Ecto neural progenitor cell (in vitro differentiated cells): ENCODE results near the gene SYT1.
A peak's percentile ranks its signal among the peaks of the same experiment; 100 is the strongest.
"Not testable (repeated sequence)": the region's sequence is repeated elsewhere in the genome, so short reads cannot be mapped to it uniquely, and the experiment has no call there.

Experiments
- DNase-seq: peaks from one replicate; pipeline ENCODE4 v3.0.0-alpha.2; 2018; ENCODE audit warnings: low spot score

Gene SYT1

GRCh38 chr12:79406993-79407392 is 542.4 kb downstream of the SYT1 start:
- DNase-seq: no peak

- peak; percentile 66 for DNase-seq
These were observed 543.4 kb downstream of the SYT1 start for GRCh38 chr12:79407671-79408622.

GRCh38 chr12:79408689-79409088 is 544.1 kb downstream of the SYT1 start:
- no peak for DNase-seq

- no peak for DNase-seq
These were observed 545.0 kb downstream of the SYT1 start for GRCh38 chr12:79409562-79409961.

DNA sequence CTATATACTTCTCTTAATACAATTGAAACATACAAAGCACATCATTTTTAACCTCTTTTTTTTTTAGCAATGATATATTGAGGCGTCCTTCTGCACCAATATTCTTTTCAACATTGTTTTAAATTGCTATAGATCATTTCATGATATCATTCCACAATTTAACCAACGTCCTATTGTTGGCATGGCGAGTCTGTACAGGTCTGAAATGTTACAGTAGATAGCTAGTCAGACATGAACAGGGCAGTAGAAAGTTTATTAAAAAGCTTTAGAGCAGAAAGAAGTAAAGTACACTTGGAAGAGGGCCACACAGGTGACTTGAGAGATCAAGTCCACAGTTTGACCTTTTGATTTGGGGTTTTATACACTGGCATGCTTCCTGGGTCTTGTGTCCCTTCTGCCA is 547.2 kb downstream of the SYT1 start:
- DNase-seq: no peak

DNA sequence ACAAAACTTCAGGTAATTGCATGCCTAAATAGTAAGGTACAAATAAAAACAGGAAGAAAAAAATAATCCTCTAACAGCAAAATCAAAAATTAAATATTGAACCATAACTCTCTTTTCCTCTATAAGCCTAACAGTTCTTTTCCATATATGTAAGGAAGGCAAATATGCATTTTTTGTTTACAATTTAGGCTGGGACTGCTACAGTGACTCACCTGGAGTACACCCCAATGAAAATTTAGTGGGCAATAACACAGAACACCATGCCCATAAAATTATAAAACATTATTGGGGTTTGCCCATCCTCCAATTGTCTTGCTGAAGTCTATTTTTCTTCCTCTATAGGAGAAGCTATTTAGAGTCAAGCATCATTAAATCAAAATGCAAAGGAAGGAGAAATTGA is 549.2 kb downstream of the SYT1 start:
- DNase-seq: no peak

DNA sequence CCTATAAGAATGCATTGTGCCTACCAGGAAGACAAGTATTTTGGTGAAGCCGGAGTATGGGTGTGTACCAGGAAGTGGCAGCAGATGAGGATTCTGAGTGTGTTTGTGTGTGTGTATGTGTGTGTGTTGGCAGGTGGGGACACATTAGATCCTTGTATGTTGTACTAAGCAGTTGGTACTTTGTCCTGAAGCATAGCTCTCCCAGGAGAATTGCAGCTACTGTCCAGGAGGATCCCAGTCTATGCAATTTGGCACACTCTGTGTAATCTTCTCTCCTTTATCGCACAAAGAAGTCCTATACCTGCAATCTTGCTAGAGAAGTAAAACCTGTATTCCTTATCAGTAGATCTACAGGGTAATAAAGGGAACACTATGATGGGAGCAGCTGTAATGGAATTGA is 549.7 kb downstream of the SYT1 start:
- no peak for DNase-seq

DNA sequence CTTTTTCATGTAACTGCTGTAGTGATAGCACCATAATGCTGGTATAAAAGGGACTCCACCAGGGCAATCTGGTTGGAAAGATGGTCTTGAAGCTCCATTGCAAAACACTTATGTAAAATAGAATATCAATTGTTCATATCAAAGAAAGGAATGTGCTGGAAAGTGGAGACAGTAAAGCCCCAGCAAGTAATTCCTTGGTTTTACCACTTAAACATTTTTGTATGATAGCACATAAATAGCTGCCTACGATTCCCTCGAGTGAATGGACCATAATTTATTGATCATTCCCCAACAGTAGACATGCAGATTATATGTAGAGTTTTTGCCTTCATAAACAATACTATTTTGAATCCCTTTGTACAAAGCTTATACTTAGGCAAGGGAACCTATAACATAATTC is 550.7 kb downstream of the SYT1 start:
- DNase-seq: no peak

DNA sequence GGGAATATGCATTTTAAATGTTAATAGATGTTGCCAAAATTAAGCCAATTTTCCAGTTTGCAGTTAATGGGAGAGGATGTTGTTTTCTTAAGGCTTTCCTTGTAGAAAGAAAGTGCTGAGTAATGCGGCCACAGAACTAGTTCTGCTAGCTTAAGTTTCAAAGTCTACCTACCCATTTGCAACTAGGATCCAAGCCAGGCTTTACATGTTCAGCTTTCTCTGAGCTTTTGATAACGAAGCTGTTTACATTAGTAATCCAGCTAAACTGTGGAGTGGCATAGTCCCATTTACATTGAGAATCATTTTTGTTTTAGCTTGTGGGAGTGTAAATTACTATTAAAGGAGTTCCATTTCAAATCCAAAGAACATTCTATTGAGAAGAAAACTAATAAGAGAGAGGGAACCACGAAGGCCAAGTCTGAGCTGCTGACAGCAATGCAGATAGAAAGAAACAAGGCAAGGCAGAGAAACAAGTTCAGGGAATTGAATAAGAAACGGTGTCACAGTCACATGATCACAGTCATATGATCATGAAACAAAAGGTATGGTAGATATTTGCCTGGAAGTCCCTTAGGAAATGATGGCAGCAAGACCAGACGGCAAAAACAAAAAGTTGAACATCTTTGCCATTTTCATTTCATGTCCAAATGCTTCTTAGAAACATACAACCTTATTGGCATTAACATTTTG is 551.3 kb downstream of the SYT1 start:
- no peak for DNase-seq

DNA sequence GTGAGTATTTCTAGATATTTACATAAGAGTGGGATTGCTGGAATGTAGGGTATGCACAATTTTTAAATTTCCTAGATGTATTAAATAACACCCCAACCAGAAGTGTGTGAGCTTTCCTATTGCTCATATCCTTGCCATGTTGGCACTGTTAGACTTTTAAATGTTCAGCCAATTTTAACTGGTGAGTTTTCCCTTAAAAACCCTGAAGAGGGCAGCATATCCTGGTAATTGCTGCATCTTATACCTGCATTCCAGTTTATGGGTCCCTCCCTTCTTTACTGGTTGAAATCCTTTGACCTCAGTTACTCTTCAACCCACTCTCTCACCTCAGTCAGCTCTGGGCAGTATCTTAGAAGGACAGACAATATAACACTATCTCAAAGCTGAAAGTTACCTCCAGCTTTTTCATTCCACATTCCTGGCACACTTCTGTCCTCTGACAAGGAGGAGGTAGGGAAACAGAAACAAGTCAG is 555.6 kb downstream of the SYT1 start:
- DNase-seq: no peak

DNA sequence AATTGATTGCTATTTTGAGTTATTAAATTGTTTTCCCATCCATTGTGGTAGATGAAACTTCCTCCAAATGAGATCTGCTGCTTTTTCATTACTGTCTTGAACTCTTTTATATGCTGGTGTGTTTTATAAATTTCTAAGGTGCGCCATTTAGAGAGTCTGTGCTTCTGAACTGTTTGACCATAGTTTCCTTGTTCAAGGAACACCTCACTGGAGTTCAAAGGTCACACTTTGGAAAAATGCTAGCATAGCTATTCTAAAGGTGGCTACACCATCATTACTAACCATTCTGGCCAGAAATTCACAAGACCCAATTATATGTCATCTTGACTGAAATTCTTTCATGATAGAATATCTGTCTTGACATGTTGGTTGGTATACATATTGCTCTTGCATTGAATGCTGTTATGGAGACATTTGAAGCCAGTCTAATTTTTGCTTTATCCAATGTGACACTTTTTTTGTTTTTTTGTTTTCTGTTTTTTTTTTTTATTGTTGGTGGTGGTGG is 556.7 kb downstream of the SYT1 start:
- no peak for DNase-seq

- DNase-seq: no peak
These were observed 557.7 kb downstream of the SYT1 start for GRCh38 chr12:79422060-79422812.

GRCh38 chr12:79423560-79423959 is 559.0 kb downstream of the SYT1 start:
- no peak for DNase-seq

- DNase-seq: no peak
These were observed 559.6 kb downstream of the SYT1 start for GRCh38 chr12:79424109-79424721.

DNA sequence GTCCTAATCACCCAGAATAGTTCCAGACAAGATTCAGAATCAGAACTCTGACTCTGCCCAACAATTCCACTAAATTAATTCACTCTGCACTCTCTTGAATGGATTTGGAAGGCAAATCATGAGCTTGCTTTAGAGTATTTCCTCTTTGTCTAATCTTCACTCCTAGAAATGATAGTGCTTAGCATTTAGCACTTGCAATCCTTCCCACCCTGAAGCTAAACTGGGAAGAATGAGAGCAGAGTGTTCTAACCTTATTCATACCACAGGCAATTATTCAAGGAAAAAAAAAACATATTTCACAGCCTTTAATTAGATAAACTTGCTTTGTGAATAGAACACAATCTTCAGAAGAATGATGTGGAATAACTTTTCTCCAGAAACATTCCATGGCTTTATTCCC is 561.5 kb downstream of the SYT1 start:
- DNase-seq: no peak

DNA sequence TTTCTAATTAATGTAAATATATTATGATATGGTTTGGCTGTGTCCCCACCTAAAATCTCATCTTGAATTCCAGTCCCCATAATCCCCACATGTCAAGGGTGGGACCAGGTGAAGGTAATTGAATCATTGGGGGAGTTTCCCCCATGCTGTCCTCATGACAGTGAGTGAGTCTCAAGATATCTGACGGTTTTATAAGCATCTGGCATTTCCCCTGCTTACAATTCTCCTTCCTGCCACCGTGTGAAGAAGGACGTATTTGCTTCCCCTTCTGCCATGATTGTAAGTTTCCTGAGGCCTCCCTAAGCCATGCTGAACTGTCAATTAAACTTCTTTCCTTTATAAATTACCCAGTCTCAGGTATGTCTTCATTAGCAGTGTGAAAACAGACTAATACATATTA is 562.2 kb downstream of the SYT1 start:
- not testable (repeated sequence) for DNase-seq

DNA sequence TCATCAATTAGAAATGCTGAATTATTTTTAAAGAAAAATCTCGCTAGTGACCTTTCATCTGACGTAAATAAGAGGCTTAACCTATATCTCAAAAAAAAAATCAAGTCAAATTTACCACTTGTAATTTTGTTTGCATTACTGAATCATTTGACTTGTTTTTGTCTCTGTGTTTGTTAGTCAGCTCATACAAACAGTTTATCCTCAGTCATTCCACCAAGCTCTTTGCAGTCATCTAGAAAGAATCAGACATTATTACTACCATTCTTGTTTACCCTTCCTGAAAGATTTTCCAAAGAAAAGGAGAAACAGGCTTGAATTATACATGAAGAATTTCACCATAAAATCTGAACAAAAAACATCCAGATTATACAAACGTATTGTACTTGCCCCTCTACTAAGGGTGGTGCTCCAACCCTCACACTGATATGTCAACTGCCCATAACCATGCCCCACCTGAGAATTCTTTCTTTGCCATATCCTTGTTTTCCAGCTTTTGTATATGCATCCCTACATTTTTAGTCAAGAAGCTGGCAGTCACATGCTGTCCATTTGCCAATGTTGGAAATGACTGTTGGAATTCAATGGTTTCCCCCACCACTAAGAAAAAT is 569.0 kb downstream of the SYT1 start:
- no peak for DNase-seq

DNA sequence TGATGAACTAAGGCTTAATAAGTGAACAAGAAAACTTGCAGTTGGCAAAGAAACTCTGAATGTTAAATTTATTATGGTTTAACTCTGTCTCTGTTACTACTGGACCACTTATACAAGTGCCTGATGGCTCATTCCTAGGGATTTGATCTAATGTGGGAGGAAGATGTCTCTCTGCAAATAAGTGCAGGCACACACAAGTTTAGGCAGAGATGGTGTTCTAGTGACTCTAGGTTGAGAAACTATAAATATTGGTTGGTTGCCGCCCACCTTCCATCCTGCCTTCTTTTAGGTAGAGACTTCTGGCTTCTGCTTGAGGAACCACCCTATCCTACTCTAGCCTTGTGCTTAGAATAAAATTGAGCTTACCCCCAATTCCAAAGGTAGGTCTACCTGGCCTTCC is 570.0 kb downstream of the SYT1 start:
- DNase-seq: no peak

GRCh38 chr12:79435742-79436141 is 571.2 kb downstream of the SYT1 start:
- DNase-seq: no peak

DNA sequence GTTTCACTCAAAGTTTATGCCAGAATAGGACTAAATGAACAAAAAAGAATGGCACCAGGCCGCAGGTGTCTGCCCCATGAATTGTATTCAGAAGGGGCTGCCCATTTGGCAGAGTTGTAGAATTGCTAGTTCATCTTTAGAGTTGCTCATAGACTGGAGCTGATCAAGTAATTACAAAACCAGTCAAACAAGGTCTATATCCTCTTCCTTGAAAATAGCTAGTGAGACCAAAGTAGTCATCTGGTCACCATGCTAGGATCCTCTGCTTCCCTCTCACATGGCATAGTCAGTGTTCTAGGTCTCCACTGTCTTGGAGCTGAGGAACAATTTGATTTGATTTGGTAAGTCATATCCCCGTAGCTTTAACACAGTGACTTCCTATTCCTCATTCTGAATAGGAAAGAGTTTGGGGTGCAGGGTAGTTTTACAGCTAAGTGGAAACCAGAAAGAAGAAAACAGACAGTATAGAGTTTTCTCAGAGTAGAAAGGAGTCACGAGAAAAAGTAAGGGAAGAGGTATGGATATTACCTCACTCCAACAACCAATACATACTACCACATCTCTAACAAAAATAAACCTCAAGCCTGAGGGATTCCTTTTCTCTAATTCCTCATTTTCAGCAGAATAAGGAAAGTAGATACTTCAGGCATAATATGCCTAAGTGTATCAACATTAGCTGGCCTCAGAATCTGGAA is 574.1 kb downstream of the SYT1 start:
- no peak for DNase-seq
